ENCODE data around the gene DVL3.

DNA sequence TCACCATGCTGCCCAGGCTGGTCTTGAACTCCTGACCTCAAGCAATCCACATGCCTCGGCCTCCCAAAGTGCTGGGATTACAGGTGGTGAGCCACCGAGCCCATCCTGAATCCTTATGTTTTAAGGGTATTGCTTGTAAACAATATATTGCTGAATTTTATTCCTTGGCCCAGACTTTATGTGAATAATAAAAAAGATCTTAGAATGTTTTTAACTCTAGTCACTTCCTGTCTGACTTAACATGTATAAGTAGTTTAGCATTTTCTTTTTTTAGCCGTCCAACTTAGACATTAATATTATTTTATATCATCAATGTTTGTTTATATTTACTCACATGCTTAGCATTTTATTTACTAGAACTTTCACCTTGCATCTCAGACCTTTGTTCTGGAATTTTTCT lies 29.2 kb upstream of the DVL3 start:
- TF ChIP-seq, protein P1, sequence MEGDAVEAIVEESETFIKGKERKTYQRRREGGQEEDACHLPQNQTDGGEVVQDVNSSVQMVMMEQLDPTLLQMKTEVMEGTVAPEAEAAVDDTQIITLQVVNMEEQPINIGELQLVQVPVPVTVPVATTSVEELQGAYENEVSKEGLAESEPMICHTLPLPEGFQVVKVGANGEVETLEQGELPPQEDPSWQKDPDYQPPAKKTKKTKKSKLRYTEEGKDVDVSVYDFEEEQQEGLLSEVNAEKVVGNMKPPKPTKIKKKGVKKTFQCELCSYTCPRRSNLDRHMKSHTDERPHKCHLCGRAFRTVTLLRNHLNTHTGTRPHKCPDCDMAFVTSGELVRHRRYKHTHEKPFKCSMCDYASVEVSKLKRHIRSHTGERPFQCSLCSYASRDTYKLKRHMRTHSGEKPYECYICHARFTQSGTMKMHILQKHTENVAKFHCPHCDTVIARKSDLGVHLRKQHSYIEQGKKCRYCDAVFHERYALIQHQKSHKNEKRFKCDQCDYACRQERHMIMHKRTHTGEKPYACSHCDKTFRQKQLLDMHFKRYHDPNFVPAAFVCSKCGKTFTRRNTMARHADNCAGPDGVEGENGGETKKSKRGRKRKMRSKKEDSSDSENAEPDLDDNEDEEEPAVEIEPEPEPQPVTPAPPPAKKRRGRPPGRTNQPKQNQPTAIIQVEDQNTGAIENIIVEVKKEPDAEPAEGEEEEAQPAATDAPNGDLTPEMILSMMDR (IDR thresholded peaks at IDR 0.05), result no peak
- no peak for TF ChIP-seq POLR2A (IDR thresholded peaks at IDR 0.05)
